ENCODE results near the gene DLGAP1. TPM values are rescaled to one million over a fixed set of nuclear protein-coding genes. Genes with fewer than 3 reads are reported as not detected.
"Not testable (repeated sequence)": the region's sequence is repeated elsewhere in the genome, so short reads cannot be mapped to it uniquely, and the experiment has no call there.

DLGAP1 gene
- polyA plus RNA-seq, 6 donors from 2014 or later = 0.32 TPM; not detected in 5

- no peaks in the 10 kb centered on the region for H3K4me1 Mint-ChIP-seq
- peaks cover 0 to 8% (median 0%) of the 10 kb centered on the region in 7 donors for H3K9me3 Mint-ChIP-seq
- peaks cover 0 to 7% of the 10 kb centered on the region in 2 donors for H3K36me3 Mint-ChIP-seq
- ATAC-seq (ENCODE audit: low read depth in 2 of 2) (no peak), DNase-seq (no peak)
- peak overlapping the region in 1 of 8 donors; percentile 60 for H3K4me3 Mint-ChIP-seq
- H3K27ac Mint-ChIP-seq = peak overlapping the region in 1 of 6 donors; percentile 78
- H3K27me3 Mint-ChIP-seq = no peaks in the 10 kb centered on the region
These were observed 982.2 kb downstream of the DLGAP1 start for GRCh38 chr18:3472681-3473544.

DNA sequence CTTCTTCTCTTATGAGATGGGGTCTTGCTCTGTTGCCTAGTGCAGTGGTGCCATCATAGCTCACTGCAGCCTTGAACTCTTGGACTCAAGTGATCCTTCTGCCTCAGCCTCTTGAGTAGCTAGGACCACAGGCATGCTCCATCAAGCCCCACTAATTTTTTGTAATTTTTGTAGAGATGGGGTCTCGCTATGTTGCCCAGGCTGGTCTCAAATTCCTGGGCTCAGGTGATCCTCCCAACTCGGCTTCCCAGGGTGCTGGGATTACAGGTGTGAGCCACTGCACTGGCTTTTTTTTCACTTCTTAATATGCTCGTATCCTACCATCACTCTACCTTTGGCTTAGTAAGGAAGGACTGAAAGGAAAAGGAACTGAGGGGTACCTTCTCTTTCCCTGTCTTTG lies 983.0 kb downstream of the DLGAP1 start:
- not testable (repeated sequence) for ATAC-seq (ENCODE audit: low read depth in 2 of 2); H3K9me3 Mint-ChIP-seq; H3K36me3 Mint-ChIP-seq; H3K27me3 Mint-ChIP-seq; DNase-seq; H3K4me3 Mint-ChIP-seq; H3K27ac Mint-ChIP-seq; H3K4me1 Mint-ChIP-seq

DNA sequence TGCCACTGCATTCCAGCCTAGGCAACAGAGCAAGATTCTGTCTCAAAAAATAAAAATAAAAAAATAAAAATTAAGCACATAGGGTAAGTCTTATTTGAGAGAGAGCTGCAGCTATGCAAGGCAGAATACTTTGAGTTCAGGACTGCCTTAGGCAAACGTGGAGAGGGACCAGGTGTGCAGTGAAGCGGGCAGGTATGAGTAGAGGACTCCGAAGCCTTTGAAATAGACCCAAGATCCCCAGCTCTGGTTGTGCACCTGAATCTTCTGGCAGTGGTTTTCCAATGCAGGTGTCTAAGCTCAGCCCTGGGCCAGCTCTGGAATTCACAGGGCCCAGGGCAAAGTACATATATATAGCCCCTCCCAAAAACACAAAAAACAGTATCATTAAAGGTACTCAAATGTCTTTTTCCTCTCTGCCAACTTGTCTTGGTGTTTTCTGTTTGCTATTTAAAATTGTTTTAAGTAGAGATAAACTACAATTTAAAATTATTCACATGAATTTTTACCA lies 983.9 kb downstream of the DLGAP1 start:
- Mint-ChIP-seq H3K4me3 (no peak overlapping the region), H3K9me3 (peaks cover 0 to 8% (median 0%) of the 10 kb centered on the region in 7 donors), H3K36me3 (peaks cover 0 to 7% of the 10 kb centered on the region in 2 donors), H3K27ac (no peak overlapping the region), H3K27me3 (no peaks in the 10 kb centered on the region), H3K4me1 (no peaks in the 10 kb centered on the region)
- ATAC-seq (ENCODE audit: low read depth in 2 of 2) (no peak), DNase-seq (no peak)

- ATAC-seq (ENCODE audit: low read depth in 2 of 2) (no peak), DNase-seq (no peak)
- Mint-ChIP-seq H3K4me3 (no peak overlapping the region), H3K36me3 (no peaks in the 10 kb centered on the region), H3K27ac (peak overlapping the region in 1 of 6 donors; percentile 47), H3K27me3 (no peaks in the 10 kb centered on the region), H3K9me3 (no peaks in the 10 kb centered on the region), H3K4me1 (no peaks in the 10 kb centered on the region)
These were observed 986.3 kb downstream of the DLGAP1 start for GRCh38 chr18:3468833-3469232.

GRCh38 chr18:3468066-3468705 lies 986.9 kb downstream of the DLGAP1 start:
- no peak overlapping the region for H3K27ac Mint-ChIP-seq
- H3K4me3 Mint-ChIP-seq = no peak overlapping the region
- H3K9me3 Mint-ChIP-seq = no peaks in the 10 kb centered on the region
- DNase-seq (no peak), ATAC-seq (ENCODE audit: low read depth in 2 of 2) (no peak)
- H3K27me3 Mint-ChIP-seq = no peaks in the 10 kb centered on the region
- H3K4me1 Mint-ChIP-seq = no peaks in the 10 kb centered on the region
- H3K36me3 Mint-ChIP-seq = no peaks in the 10 kb centered on the region

- H3K4me3 Mint-ChIP-seq = no peak overlapping the region
- H3K4me1 Mint-ChIP-seq = no peaks in the 10 kb centered on the region
- H3K9me3 Mint-ChIP-seq = peaks cover 0 to 7% (median 4%) of the 10 kb centered on the region in 7 donors
- no peak for DNase-seq
- no peak for ATAC-seq (ENCODE audit: low read depth in 2 of 2)
- H3K36me3 Mint-ChIP-seq = peaks cover 4 to 6% of the 10 kb centered on the region in 2 donors
- no peaks in the 10 kb centered on the region for H3K27me3 Mint-ChIP-seq
- H3K27ac Mint-ChIP-seq = peak overlapping the region in 2 of 6 donors; percentile 58 to 65
These were observed 988.2 kb downstream of the DLGAP1 start for GRCh38 chr18:3466872-3467271.

DNA sequence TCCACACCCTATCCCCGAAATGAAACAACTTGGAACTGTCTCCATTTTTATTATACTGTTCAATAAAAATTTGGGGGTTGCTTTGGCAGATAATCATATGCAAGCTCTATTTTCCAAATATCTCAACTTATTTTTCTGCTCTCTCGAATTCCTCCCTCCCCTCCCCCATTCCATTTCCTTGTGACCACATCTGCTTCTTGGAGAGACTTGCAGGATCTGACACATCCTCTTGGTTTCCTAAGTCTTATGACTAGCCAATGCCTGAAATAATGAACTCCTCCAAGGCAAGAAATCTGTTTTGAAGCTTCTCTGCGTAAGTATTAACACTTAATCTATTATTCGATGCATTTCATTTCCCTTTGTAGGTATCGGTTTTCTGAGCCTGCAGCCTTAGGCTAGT lies 989.1 kb downstream of the DLGAP1 start:
- H3K4me3 Mint-ChIP-seq = no peak overlapping the region
- H3K9me3 Mint-ChIP-seq = peaks cover 0 to 14% (median 6%) of the 10 kb centered on the region in 7 donors
- no peak for DNase-seq
- ATAC-seq (ENCODE audit: low read depth in 2 of 2) = no peak
- no peaks in the 10 kb centered on the region for H3K4me1 Mint-ChIP-seq
- H3K27me3 Mint-ChIP-seq = no peaks in the 10 kb centered on the region
- H3K36me3 Mint-ChIP-seq = peaks cover 11 to 13% of the 10 kb centered on the region in 2 donors
- no peak overlapping the region for H3K27ac Mint-ChIP-seq

- ATAC-seq (ENCODE audit: low read depth in 2 of 2) (no peak), DNase-seq (no peak)
- no peaks in the 10 kb centered on the region for H3K4me1 Mint-ChIP-seq
- peak overlapping the region in 2 of 6 donors; percentile 4 to 52 for H3K27ac Mint-ChIP-seq
- H3K36me3 Mint-ChIP-seq = peaks cover 20 to 23% of the 10 kb centered on the region in 2 donors
- H3K9me3 Mint-ChIP-seq = peaks cover 0 to 17% (median 7%) of the 10 kb centered on the region in 7 donors
- no peaks in the 10 kb centered on the region for H3K27me3 Mint-ChIP-seq
- no peak overlapping the region for H3K4me3 Mint-ChIP-seq
These were observed 992.1 kb downstream of the DLGAP1 start for GRCh38 chr18:3463051-3463450.

- H3K27me3 Mint-ChIP-seq = no peaks in the 10 kb centered on the region
- no peaks in the 10 kb centered on the region for H3K4me1 Mint-ChIP-seq
- H3K27ac Mint-ChIP-seq = peak overlapping the region in 1 of 6 donors; percentile 56
- DNase-seq (no peak), ATAC-seq (ENCODE audit: low read depth in 2 of 2) (no peak)
- H3K36me3 Mint-ChIP-seq = peaks cover 20 to 34% of the 10 kb centered on the region in 2 donors
- no peak overlapping the region for H3K4me3 Mint-ChIP-seq
- H3K9me3 Mint-ChIP-seq = peaks cover 0 to 17% (median 7%) of the 10 kb centered on the region in 7 donors
These were observed 993.4 kb downstream of the DLGAP1 start for GRCh38 chr18:3461704-3462103.

- H3K4me1 Mint-ChIP-seq = no peaks in the 10 kb centered on the region
- H3K27ac Mint-ChIP-seq = peak overlapping the region in 1 of 6 donors; percentile 49
These were observed 994.2 kb downstream of the DLGAP1 start for GRCh38 chr18:3460823-3461398.

GRCh38 chr18:3458952-3459853 lies 995.9 kb downstream of the DLGAP1 start:
- H3K36me3 Mint-ChIP-seq = peaks cover 20 to 34% of the 10 kb centered on the region in 2 donors
- DNase-seq = no peak
- H3K27me3 Mint-ChIP-seq = no peaks in the 10 kb centered on the region
- H3K9me3 Mint-ChIP-seq = peaks cover 0 to 17% (median 7%) of the 10 kb centered on the region in 7 donors
- no peak for ATAC-seq (ENCODE audit: low read depth in 2 of 2)
- H3K4me1 Mint-ChIP-seq = peaks cover 5 to 6% (median 6%) of the 10 kb centered on the region in 3 donors
- H3K4me3 Mint-ChIP-seq = no peak overlapping the region
- peak overlapping the region in 3 of 6 donors; percentile 10 to 73 (median 21) for H3K27ac Mint-ChIP-seq

More at GRCh38 chr18:3460823-3461398, 994.2 kb downstream of the DLGAP1 start:
- Mint-ChIP-seq H3K27me3 (no peaks in the 10 kb centered on the region), H3K4me3 (peak overlapping the region in 1 of 8 donors; percentile 36), H3K36me3 (peaks cover 20 to 34% of the 10 kb centered on the region in 2 donors), H3K9me3 (peaks cover 0 to 17% (median 7%) of the 10 kb centered on the region in 7 donors)
- ATAC-seq (ENCODE audit: low read depth in 2 of 2) = no peak
- DNase-seq = no peak

GRCh38 chr18:3458378-3458777 lies 996.7 kb downstream of the DLGAP1 start:
- Mint-ChIP-seq H3K27ac (peak overlapping the region in 1 of 6 donors; percentile 56), H3K9me3 (peaks cover 0 to 17% (median 7%) of the 10 kb centered on the region in 7 donors), H3K4me3 (no peak overlapping the region), H3K36me3 (peaks cover 20 to 34% of the 10 kb centered on the region in 2 donors), H3K27me3 (no peaks in the 10 kb centered on the region), H3K4me1 (peaks cover 6 to 13% (median 12%) of the 10 kb centered on the region in 3 donors)
- ATAC-seq (ENCODE audit: low read depth in 2 of 2) (no peak), DNase-seq (no peak)
